LNCaP clone FGC (cell line): Measurements from ENCODE around the gene FRMPD4.

ENCODE experiments used
- DNase-seq: peaks from one replicate; pipeline ENCODE4 v3.0.0-alpha.2; 2011; ENCODE audit warnings: low read depth
- H3K4me3 ChIP-seq: 2 replicates; pipeline ENCODE4 v1.5.1; 2011; ENCODE audit warnings: mild to moderate bottlenecking, low read depth, low read length, control low read depth
- CTCF ChIP-seq: IDR thresholded peaks from 2 replicates; pipeline ENCODE4 v1.5.1; 2012; ENCODE audit warnings: mild to moderate bottlenecking; ENCODE audit not compliant: control insufficient read depth, insufficient read depth; ENCODE audit errors: extremely low read depth

Gene FRMPD4

GRCh38 chrX:12709047-12709446 lies 570.8 kb downstream of the FRMPD4 start:
- DNase-seq = no peak
- H3K4me3 ChIP-seq = no peak overlapping the region
- TF ChIP-seq CTCF = no peak

- no peak for TF ChIP-seq CTCF
- H3K4me3 ChIP-seq = no peak overlapping the region
- DNase-seq = no peak
Measured at GRCh38 chrX:12711435-12712040, 573.3 kb downstream of the FRMPD4 start.

GRCh38 chrX:12716574-12716973 lies 578.3 kb downstream of the FRMPD4 start:
- no peak overlapping the region for H3K4me3 ChIP-seq
- no peak for DNase-seq
- TF ChIP-seq CTCF = no peak

- no peak for DNase-seq
- H3K4me3 ChIP-seq = no peak overlapping the region
- no peak for TF ChIP-seq CTCF
Measured at GRCh38 chrX:12719837-12720236, 581.6 kb downstream of the FRMPD4 start.

GRCh38 chrX:12721042-12721441 lies 582.8 kb downstream of the FRMPD4 start:
- DNase-seq = no peak
- no peak for TF ChIP-seq CTCF
- no peak overlapping the region for H3K4me3 ChIP-seq

- H3K4me3 ChIP-seq = no peak overlapping the region
Measured at GRCh38 chrX:12722314-12722713, 584.0 kb downstream of the FRMPD4 start.

More at GRCh38 chrX:12722314-12722713, 584.0 kb downstream of the FRMPD4 start:
- TF ChIP-seq CTCF = no peak
- no peak for DNase-seq
